Measurements from ENCODE around the gene TOMM20.
"Not testable (repeated sequence)": the region's sequence is repeated elsewhere in the genome, so short reads cannot be mapped to it uniquely, and the experiment has no call there.

The TOMM20 gene
- 111 to 252 (median 140) reads per million in 4 donors for total RNA-seq

DNA sequence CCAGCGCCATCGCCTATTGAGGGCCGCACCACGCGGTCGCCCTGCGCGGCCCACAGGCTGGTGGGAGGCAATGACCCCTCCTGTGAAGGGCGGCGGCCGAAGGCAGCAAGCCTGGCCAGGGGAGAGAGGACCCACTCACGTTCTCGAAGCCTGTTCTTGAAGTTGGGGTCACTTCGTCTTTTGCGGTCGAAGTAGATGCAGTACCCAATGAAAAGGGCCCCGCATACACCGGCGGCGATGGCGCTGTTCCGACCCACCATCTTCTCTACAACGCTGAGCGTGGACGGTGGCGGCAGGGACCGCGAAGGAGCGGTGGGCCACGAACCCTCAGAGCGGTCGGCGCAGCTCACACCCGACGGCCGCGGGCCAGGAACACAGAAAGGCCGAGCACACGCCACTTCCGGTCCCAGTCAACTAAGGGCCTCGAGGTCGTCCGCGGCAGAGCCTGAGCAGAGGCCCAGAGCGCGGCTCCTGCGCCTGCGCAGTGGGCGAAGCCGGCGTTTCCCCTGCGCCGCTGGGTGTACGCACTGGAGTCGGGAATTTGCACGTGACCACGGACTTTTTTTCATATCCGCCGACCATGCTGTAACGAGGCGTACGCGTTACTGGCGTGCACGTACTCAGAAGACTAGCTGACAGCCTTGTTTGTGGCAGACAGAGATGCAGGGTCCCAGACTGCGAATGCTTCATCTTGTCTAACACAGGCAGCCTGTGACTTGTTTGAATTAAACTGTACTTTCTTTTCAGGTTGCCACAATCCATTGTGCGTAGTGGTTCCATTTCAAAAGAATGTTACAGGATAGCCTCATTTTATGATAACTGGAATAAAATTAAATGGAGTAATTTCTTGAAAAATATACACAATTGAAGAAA lies at the start of gene TOMM20:
Gene TOMM20, minus strand, starts transcription at position 382 of the 873 bp plus-strand sequence. Its CDS starts 122 bp downstream, at position 260.
- peak; percentile 90 to 98 (median 93) for DNase-seq

DNA sequence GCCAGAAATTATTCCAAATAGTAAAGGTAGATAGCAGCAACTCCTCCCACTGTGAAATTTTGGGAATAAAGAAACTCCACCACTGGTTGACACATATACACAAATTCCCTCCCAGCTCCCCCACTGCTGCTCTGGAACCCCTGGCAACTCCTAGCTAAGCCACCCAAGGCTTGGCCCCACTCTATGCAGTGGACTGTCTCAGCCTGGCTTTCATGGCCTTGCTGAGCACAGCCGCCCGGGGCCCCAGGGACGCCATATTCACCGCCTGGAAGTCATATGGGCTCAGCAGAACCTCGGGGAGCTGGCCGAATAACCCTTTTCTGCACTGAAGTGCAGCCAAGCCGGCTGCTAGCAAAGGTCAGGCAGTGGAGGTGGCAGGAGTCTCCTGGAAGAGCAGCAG lies 47.8 kb upstream of the TOMM20 start:
- DNase-seq = no peak

DNA sequence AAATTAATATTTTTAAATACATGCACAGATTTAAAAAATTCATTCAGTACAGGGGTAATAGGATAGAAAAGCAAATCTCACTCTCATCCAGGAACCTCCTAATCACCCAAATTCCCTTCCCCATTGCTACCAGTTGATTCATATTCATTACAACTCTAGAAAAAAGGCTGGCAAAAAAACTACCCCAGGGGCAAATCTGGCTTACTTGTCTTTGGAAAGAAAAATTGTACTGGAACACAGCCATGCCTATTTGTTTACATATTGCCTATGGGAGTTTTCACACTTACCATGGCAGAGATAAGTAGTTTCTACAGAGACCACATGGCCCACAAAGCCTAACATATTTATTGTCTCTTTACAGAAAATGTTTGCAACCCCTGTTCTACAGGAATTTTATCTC lies 41.3 kb upstream of the TOMM20 start:
- DNase-seq = no peak

DNA sequence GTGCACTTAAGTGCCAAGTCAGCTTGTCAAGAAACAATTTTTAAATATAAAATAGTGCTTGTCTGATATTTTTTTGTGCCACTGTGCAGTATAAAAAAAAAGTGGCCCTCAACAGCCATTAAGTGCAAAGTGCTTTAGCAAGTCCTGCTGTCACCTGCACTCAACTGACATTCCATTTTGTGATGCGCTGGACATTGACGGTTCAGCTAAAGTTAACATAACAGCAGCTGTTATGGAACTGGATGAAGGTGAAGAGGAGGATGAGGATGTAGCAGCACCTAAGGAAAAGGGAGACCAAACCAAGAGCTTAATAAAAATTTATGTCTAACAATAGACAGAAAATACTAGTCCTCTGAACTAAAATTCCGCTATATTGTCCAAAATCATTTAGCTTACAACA lies 39.7 kb upstream of the TOMM20 start:
- no peak for DNase-seq

DNA sequence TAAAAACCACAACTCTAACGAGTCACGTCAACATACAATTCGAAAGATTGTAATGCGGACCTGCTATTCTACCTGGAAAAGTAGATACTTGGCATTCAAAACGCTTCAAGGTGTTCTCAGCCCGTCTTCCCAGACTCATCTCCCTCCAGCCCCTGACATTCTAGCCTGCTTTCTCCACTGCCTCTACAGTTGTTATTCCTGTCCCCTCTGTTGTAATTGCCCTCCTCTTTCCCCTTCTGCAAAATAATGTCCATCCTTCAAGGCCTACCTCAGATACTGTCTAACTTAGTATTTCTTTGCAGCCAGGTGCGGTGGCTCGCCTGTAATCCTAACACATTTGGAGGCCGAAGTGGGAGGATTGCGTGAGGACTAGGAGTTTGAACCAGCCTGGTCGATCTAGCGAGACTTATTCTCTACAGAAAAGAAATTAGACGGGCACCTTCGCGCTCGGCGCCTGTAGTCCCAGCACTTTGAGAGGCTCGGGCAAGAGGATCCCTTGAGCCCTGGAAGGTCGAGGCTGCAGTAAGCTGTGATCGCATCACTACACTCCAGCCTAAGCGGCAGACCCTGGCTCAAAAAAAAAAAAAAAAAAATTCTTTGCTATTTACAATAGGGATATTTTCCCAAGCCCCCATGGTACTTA lies 33.2 kb upstream of the TOMM20 start:
- DNase-seq = no peak

DNA sequence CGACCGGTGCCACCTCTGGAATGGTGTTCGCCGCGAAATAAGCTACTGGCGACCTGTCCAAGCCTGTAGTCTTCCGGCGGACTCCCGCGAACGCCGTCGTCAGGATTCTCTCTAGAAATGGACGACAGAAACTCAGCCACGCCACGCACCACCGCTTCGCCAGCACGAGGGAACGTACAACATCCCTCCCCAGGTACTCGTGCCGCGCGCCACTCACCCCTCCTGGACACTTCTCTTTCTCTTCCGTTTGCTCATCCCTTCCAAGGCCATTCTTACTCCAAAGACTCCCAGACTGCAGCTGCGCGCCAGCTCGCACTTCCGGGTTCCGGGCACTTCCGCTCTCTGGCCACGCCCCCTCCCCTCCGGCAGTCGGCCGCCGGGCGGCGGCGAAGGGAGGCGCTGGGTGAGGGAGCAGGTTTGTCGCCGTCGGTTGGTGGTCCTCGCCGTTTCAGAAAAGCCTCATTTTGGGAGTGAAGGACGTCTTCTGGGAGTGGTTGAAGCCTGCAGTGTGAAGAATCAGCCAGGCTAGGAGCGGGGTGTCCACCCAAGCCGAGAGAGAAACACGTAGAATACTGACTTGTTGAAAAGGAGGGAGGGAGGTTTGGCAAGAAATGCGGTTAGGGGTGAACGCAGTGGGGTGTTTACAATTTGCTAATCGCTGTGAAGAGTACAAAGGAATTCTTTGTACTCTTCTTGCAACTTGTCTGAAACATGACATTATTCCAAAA lies 32.5 kb upstream of the TOMM20 start, which contains the start of gene RBM34:
Gene RBM34, minus strand, starts transcription at position 294 of the 728 bp plus-strand sequence. Its CDS starts 24 bp downstream, at position 270.
- DNase-seq = peak; percentile 88 to 93 (median 88)

DNA sequence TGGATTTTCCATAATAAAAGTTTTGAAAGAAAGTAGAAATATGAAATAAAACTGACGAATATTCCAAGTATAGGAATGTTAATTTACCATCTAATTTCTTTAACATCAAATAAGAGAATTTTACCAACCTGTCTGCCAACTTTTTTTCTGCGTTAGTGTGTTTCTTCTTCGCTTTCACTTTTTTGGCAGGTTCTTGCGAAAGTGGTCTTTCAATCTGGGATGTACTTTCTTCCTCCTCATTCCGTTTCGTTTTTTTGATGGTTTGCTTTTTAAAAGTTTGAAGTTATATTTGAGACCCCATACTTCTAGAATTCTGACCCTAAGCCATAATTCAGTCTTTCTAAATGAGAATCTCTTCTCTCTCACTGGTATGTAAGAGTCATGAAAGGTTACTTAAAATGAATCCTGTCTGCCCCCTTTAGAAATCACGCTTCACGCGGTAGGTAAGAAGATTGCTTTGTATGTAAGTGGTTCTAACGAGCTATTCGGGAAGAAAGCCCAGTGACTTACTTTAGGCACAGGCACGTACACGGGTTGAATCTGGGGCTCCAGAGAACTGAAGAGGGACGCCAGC lies 31.8 kb upstream of the TOMM20 start:
- DNase-seq = peak in 1 of 5 donors; percentile 73

DNA sequence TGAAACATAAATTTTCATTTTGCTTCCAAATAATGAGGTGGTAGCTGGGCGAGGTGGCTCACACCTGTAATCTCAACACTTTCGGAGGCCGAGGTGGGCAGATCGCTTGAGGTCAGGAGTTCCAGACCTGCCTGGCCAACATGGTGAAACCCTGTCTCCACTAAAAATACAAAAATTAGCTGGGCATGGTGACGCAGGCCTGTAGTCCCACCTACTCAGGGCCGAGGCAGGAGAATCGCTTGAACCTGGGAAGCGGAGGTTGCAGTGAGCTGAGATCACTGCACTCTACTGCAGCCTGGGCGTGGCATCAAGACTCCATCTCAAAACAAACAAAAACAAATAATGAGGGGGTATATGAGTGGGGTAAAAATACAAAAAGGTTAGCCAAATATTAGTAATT lies 31.3 kb upstream of the TOMM20 start:
- not testable (repeated sequence) for DNase-seq

DNA sequence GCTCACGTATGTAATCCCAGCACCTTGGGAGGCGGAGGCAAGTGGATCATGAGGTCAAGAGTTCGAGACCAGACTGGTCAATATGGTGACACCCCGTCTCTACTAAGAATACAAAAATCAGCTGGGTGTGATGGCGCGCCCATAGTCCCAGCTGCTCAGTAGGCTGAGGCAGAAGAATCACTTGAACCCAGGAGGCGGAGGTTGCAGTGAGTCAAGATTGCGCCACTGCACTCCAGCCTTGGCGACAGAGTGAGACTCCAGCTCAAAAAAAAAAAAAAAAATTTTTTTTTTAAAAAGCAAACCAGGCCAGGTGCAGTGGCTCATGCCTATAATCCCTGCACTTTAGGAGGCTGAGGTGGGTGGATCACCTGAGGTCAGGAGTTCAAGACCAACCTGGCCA lies 30.6 kb upstream of the TOMM20 start:
- DNase-seq = not testable (repeated sequence)

DNA sequence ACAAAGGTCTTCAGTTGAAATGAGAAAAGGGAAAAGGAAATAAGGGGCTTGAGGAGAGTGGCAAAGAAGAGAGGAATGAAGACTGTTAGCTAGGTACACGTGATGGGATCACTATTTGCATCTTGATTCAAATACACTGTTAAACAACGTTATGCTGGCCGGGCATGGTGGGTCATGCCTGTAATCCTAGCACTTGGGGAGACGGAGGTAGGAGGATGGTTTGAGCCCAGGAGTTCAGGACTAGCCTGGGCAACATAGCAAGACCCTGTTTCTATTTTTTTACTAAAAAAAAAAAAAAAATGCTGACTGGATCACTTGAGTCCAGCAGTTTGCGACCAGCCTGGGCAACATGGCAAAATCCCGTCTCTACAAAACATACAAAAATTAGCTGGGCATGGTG lies 30.0 kb upstream of the TOMM20 start:
- no peak for DNase-seq

DNA sequence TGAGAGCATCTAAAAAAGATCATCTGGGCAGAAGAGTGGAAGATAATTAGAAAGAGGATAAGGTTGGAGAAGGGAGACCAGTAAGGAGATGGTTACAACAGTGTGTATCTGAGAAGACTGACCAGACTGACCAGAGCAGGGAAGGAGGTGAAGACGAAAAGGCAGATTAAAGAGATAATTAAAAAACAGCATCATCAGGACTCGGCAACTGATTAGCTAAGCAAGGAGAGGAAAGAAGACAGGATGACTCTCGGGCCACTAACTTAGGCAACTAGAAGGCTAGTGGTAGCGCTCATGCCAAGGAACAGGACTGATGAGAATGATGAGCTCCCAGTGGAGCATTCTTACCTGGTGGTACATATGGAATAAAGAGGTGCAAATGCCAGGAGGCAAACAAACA lies 28.5 kb upstream of the TOMM20 start:
- DNase-seq = no peak

DNA sequence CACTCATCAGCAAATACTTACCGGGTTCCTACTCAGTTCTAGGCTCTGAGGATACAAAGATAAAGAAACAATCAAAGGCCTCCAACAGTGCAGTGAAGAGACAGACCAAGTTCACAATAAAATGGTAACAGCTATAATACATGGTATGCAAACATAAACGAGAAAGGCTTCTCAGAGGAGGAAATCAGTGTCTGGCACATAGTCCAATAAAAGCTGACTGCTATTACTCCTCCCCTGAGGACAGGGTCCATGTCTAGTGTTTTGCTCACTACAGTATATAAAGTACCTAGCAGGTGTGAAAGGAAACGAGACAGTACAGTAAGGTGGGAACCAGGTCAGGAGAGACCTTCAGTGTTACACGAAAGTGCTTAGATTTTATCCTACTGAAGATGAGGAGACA lies 28.1 kb upstream of the TOMM20 start:
- no peak for DNase-seq

DNA sequence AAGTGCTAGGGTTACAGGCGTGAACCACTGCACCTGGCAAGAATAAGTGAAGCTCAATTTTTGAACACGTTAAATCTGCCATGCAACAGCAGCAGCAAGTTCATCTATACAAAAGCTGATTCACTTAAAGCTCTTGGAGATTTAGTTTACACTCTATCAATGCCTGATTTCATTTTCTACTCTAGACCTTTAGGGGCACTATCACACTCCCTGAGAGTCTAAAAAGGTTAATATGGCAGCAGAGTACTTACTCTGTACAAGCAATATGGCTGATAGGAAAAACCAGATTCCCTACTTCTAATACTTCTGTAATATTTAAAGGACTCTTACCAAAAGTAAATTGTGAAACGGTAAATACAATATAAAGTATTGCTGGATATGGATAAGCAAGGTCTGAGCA lies 27.6 kb upstream of the TOMM20 start:
- DNase-seq = no peak

DNA sequence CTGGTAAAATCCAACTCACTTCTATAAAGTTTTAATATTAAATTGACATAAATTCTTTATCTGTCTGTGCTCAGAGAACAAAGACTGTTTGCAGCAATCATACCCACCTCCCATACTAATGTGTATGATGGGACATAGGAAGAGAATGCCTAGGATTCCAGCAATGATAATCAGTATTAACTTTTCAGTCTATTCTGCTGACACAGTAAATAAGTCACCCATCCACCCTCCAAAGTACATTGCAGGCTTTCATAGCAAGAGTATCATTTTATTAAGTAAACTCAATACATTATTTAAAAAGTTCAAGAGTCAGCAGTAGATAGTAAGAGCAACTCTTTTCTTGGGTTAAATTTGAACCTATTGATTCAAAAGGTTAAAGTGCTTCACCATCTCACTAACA lies 23.6 kb upstream of the TOMM20 start:
- DNase-seq = no peak

DNA sequence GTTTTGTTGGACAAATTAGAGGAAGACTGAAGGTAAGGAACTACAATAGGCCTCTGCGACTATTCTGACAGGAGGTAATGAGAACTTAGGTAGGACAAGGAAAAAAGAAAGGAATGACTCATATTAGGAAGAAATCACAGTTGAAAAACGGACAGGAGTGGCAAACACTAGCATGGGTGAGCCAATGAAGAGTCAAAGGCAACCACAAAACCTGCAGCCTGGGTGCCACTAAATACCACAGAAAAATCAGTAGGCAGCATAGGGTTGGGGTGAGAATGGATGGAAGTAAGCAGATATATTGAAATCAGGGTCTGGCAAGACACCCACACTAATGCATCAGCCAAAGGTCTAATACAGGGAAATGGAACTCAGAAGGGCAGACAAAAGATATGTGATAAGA lies 22.4 kb upstream of the TOMM20 start:
- no peak for DNase-seq

DNA sequence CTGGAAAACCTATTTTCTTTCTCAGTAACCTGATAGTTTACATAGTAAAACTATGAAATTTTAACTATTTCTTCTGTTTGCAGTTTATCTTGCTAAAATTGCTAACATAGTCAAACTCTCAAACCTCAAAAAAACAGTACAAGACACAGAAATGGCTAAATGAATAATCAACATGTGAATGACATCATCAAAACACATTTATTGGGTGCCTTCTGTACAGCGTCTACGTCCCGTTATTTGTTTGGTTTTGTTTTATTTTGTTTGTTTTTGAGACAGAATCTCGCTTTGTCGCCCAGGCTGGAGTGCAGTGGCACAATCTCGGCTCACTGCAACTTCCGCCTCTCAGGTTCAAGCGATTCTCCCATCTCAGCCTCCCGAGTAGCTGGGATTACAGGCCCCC lies 21.2 kb upstream of the TOMM20 start:
- DNase-seq = no peak

DNA sequence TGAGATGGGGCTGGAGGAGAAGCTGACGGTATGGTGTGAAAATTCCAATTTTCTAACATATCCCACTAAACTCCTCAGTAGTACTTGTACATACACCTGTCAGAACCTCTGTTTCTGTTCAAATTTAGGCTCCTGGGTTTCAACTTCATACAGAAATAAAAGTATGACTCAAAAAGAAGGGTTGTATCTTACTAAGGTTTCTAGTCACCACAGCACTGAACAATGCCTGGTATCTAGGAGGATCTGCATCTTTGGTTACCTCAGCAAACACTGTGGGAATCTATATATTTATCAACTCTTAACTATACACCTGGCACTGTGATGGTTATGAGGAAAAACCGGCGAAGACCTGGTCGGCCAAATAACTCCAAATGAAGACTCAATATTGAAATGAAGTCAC lies 18.6 kb upstream of the TOMM20 start:
- DNase-seq = no peak

DNA sequence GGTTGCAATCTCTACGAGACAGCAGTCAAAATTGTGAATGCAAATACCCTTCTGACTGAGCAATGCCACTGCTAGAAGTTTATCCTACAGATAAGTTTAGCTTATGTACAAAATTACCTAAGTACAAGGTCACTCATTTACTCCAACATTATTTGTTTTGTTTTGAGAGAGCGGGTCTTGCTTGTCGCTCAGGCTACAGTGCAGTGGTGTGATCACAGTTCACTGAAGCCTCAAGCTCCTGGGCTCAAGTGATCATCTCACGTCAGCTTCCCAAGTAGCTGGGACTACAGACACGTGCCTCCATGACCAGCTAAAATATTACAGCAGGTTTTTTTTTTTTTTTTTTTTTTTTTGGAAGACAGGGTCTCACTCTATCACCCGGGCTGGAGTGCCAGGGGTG lies 17.0 kb upstream of the TOMM20 start:
- DNase-seq = no peak

DNA sequence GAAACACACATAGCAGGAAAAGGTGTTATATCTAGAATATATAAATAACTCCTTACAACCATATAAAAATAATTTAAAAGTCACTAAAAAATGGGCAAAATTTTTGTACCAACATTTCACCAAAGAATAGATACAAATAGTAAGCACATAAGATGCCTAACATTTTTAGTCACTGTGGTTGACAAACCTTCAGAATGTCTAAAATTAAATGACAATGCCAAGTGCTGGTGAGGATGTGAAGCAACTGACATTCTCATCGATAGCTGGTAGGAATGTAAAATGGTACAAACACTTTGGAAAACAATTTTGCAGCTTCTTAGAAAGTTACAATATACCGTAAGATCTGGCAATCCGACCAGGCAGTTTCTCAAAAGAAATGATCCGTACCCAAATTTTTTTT lies 14.4 kb upstream of the TOMM20 start:
- DNase-seq = no peak

DNA sequence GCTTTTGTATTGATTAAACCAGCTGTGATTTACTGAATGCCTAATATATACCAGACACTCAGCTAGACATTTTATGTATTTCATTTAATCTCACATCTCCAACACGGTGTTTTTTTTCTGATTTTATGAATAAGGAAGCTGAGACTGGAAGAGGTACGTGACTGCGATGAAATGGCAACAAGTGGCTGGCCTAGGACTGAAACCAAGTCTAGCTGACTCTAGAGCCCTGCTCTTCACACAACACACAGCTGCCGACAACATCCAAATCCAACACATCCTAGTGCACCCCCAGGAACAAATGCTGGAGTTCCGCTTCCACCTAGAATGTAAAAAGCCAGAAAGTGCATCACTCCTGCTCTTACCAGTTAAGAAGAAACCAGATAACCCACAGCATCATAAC lies 10.7 kb upstream of the TOMM20 start:
- DNase-seq = no peak

DNA sequence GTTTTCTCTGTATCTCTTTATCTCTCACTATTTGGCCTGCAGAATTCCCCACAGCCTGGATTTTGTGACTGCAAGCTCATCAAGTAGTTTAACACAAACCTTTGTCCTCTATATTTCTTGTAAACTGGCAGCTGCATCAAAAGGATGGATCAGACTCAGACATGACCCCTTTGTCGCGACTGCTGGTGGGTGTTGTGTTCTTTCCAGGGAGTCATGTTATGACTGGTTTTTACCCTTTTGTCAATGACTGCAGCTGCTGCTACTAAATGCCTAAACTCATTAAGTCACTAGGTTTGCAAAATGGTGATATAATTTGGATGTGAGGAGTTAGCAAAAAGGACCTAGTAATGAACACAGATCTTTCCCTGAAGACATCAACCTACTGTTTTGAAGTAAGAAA lies 10.2 kb upstream of the TOMM20 start:
- DNase-seq = no peak

DNA sequence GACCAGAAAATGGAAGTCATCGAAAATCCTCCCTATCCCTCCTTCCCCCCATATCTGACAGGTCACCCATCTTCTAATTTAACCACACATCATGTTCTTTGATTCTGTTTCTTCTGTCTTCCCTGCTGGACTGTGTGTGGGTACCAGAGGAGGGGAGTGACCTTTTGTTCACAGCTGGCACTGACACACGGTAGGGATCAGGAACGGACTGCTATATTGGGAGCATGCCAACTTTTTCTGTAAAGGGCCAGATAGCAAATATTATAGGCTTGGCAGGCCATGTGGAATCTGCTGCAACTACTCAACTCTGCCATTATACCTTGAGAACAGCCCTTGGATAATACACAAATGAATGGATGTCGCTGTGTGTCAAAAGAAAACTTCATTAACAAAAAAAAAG lies 7.5 kb upstream of the TOMM20 start:
- DNase-seq = no peak

DNA sequence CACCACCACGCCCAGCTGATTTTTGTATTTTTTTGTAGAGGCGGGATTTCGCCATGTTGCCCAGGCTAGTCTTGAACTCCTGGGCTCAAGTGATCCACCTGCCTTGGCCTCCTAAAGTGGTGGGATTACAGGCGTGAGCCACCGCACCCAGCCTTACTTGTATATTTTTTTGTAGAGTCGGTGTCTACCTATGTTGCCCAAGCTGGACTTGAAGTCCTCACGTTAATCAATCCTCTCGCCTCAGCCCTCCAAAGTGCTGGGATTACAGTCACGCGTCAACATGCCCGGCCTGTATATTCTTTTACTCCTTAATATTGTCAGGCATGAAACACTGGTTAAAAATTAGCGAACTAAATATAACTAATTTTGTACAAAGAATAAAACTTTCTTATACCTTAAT lies 5.5 kb upstream of the TOMM20 start:
- DNase-seq = no peak

Measured in T-helper 1 cell (primary cell).